Measurements from ENCODE around the gene ZNF565.
"Not testable (repeated sequence)": the region's sequence is repeated elsewhere in the genome, so short reads cannot be mapped to it uniquely, and the experiment has no call there.

ZNF565 gene

DNA sequence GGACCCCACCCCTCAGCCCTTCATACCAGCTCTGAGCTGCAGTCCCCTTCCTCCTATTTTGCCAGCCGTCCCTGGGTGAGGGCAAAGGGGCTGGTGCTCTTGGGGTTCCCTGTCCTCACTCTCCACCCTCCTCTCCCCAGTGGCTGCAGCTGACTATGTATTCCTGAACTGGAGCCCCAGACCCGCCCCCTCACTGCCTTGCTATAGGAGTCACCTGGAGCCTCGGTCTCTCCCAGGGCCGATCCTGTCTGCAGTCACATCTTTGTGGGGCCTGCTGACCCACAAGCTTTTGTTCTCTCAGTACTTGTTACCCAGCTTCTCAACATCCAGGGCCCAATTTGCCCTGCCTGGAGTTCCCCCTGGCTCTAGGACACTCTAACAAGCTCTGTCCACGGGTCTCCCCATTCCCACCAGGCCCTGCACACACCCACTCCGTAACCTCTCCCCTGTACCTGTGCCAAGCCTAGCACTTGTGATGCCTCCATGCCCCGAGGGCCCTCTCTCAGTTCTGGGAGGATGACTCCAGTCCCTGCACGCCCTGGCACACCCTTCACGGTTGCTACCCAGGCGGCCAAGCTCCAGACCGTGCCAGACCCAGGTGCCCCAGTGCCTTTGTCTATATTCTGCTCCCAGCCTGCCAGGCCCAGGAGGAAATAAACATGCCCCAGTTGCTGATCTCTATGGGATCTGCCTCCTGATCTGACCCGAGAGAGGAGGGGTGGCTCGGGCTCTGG lies 64.6 kb downstream of the ZNF565 start:
- no peak for DNase-seq

DNA sequence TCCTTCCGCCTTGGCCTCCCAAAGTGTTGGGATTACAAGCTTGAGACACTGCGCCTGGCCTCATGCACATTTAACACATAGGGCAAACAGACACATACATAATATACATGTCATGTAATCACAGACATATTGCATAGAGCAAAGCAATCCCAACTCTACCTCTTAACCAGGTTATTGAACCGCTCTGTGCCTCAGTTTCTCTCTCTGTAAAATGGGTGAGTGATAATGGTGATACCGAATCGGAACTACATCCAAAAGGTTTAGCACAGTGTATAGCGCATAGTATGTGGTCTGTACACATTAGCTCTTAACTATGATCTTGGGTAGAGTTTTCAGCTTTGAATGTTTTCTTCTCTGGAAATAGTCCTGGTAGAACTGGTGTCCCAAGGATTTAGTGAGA lies 69.8 kb downstream of the ZNF565 start:
- no peak for DNase-seq

DNA sequence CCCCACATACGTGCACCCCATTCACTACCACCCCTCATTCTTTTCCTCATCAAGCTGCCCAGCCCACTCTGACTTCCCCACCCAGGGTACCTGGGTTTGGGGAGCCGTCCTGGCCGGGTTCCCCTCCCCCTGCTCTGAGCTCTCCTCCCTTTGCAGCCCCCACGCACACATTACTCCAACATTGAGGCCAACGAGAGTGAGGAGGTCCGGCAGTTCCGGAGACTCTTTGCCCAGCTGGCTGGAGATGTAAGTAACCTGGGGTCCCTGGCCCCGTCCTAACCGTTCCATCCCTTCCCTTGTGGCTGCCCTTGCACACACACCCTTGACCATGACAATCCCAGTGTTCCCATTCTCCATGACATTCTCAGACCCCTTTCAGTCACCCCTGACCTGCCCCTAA lies 72.0 kb downstream of the ZNF565 start:
- no peak for DNase-seq

DNA sequence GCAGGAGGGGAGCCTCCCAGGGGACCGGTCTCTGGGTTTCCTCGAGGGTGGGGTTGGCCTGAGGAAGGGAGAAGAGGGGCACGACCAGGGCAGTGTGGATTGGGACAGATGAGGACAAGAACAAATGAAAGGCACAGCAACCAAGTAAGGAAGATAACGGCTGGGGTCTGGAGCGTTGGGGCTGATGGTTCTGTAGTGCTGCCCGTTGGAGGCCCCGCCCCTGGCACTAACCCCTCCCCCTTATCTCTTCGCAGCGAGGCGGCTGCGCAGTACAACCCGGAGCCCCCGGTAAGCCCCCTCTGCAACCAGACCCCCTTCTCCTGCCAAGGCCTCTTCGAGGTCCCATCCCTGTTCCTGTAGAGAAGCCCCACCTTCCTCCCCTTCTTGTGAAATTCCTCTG lies 72.4 kb downstream of the ZNF565 start:
- no peak for DNase-seq

DNA sequence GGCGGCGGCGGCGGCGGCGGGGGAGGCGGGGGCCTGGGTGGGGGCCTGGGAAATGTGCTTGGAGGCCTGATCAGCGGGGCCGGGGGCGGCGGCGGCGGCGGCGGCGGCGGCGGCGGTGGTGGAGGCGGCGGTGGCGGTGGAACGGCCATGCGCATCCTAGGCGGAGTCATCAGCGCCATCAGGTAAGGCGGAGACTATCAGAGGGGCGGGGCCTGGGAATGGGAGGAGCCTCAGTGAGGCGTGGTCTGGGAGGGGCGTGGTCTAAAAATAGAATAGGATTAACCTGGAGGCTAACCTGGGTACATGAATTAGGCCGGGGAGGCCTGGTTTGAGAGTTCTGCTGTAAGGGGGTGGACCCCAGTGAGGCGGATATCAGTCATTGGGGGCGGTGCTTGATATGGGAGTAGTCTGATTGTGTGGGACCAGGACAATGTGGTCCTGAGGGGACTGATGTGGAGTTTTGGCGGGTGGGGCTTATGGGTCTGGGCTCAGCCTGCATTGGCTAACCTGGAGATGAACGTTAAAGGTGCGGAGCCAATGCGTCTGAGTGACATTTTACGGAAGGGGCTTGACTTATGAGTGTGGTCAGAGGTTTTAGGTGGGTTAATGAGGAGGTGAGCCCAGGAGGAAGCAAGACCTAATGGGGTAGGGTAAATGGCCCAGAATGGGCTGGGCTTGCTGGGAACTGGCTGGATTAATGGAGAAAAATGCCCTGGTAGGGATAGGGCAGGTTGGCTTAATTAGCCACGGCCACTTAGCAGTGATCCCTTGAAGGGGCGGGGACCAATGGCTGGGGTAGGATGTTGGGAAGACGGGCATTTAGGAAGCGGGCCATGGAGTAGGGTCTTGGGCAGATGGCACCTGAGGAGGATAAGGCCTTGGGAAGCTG lies 73.2 kb downstream of the ZNF565 start:
- DNase-seq: peak; percentile 76 to 96

DNA sequence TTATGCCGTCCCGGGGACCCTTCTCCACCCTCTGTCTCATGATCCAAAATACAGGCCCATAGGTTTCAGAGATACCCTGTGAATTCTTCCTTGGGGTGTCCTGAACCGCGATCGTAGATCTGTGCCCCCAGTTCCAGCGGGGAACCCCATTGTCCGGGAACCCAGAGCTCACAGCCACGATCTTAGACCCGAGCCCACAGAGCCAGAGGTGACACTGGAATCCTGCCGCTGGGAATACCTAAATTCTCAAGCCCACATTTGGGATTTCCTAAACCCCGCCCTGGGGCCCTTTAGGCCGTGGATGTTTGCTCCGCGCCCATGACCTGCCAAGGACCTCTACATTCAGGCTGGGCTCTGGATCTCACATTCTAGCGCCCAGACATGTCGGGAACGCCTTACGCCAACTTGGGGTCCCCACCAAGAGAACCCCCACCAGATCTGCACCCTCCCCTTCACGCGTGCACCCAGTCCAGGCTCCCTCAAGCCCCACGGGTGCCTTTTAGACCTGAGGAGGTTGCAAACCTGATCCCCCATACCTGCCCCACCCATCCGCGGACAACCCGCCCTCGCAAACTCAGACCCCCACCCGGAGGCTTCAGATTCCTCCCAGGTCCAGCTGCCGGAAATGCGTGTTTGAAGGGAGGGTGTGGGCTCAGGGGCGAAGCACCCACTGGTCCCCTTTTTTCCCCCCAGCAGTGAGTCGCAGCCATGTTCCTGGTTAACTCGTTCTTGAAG lies 74.0 kb downstream of the ZNF565 start:
- DNase-seq: peak; percentile 73 to 77

DNA sequence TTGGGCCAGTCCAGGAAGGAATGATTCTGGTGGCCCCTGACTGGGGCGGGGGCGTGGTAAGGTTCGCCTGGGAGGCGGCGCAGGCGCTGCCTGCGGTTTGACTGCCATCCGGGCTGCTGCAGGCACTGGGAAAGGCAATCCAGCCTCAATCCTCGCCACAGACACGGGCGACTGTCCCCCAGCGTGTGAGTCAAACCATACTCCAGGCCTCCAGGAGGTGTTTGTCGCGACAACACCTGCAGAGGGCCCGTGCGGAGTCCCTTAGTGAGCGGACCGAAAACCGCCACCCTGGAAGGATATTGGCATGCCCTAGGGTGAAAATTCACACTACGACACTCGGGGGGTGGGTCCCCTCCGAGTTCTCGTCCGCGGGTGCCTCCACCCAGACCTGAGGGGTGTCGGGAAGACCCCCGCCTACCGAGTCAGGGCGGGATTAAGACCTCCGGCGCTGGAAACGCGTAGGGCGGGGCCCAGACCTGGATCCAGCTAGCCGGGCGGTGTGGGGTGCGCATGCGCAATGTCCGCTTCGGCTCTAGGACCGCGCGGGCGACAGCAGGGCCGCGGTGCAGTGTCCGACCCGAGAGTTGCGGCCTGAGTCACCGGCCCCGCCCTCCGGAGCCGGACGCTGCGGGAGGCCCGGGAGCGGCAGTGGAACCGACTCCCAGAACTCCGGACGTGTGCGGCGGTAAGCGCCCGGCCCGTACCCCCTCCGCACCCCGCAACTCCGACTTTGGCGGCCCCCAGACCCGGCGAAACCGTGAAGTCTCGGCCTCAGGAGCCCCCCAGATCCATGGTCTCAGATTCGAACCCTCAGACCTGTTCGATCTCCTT lies 74.8 kb downstream of the ZNF565 start, which contains the start of gene CAPNS1:
TSS of gene CAPNS1 (plus strand) at position 594 of the 831 bp plus-strand sequence. CDS start 946 bp downstream, outside the sequence.
- peak; percentile 94 to 96 for DNase-seq

DNA sequence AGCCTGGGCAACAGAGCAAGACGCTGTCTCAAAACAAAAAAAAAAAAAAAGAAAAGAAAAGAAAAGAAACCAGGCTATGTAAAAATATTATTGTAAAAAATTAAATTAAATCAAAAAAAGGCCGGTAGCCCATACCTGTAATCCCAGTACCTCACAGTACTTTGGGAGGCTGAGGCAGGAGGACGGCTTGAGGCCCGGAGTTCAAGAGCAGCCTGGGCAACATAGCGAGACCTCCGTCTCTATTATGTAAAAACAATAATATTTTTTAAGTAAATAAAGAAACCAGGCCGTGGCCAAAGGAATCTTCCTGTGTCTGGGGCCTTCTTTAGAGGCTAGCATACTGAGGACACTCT lies 75.4 kb downstream of the ZNF565 start:
- no peak for DNase-seq

DNA sequence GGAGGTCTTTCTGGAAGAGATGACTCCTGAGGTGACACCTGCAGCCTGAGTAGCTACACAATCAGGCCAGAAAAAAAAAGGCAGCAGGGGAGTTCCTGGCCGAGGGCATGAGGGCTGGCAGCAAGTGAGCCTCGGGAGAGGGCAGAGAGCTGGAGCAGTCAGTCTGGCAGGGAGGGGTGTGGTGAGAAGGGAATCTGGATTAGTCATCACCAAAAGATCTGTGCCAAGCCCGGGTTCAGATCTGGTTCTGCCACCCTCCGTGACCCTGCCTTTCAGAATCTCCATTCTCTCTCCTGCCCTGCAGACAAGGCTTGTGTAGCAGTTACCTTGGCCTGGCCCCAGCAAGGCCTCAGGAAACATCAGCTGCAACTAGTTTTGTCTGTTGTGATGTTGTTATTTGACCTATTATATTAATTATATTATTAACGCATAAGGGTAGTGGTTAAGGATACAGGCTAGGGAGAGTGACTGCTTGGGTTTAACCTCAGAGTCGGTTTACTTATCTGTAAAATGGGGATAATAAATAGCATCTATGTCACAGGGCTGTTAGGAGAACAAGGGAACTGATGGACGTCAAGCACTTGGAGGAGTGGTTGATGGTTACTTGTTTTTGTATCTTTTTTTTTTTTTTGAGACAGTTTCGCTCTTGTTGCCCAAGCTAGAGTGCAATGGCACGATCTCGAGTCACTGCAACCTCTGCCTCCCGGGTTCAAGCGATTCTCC lies 77.3 kb downstream of the ZNF565 start:
- peak; percentile 23 to 36 for DNase-seq

DNA sequence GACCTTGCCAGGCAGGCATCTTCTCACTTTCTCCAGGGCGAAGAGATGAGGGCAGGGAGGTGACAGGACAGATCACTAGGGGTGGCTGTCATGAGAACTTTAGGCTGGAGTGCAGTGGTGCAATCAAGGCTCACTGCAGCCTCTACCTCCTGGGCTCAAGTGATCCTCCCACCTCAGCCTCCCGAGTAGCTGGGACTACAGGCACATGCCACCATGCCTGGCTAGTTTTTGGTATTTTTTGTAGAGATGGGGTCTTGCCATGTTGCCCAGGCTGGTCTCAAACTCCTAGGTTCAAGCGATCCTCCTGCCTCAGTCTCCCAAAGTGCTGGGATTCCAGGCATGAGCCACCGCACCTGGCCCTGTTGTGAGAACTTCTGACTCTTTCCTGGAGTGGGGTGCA lies 79.6 kb downstream of the ZNF565 start:
- DNase-seq: not testable (repeated sequence)
